ENCODE results near the gene INSL3. TPM values are rescaled to one million over a fixed set of nuclear protein-coding genes. Genes with fewer than 3 reads are reported as not detected.

INSL3 gene, protein sequence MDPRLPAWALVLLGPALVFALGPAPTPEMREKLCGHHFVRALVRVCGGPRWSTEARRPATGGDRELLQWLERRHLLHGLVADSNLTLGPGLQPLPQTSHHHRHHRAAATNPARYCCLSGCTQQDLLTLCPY
- not detected for total RNA-seq

DNA sequence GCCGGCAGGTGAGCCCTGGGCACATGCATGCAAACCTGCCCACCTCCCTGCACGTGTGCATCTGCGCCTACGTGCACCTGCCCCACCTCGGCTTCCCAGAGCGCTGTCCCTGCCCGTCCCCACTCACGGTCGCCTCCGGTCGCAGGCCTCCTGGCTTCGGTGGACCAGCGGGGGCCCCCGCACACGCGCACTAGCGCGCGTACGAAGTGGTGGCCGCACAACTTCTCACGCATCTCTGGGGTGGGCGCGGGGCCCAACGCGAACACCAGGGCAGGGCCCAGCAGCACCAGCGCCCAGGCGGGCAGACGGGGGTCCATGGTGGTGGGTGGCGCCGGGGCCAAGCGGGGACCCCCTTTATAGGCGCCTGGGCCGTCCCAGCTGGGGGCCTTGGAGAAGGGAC, at the start of gene INSL3:
Gene INSL3, minus strand, starts transcription at position 330 of the 400 bp plus-strand sequence. Its CDS starts 13 bp downstream, at position 317.
- intact Hi-C loops (cut with DNase I): no loop called here
- DNase-seq (ENCODE audit: extremely low spot score): no peak
- 75% methylated on average over 29 of the region's 34 CpGs for WGBS

DNA sequence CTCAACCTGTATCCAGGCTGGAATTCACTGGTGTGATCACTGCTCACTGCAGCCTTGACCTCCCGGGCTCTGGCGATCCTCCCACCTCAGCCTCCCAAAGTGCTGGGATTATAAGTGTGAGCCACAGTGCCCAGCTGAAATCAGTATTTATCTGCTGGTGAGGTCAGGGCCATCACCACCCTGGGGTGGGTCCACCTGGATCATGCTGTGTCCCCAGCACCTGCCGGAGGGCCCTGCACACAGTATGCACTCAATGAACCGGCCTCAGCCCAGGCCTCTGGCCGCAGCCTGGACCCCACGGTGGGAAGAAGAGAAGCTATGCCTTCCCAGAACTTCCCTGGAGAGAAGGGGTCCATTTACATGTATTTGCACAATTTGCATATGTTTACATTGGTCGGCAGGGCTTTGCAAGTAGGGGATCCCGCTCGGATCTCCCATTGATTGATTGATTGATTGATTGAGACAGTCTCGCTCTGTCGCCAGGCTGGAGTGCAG, 47.8 kb upstream of the INSL3 start:
- H3K4me1 ChIP-seq: peaks cover 16 to 26% (median 23%) of the 10 kb centered on the region in 4 donors
- H3K4me3 ChIP-seq: no peak overlapping the region
- DNase-seq (ENCODE audit: extremely low spot score): no peak
- peaks cover 8 to 48% (median 38%) of the 10 kb centered on the region in 4 donors for H3K27me3 ChIP-seq
- intact Hi-C loops (cut with DNase I): no loop called here
- WGBS: 58% methylated on average over 7 of the region's 11 CpGs
- no peak overlapping the region for H3K27ac ChIP-seq (replicated peaks in 1 of 4)
- peaks cover 7 to 22% (median 20%) of the 10 kb centered on the region in 4 donors for H3K36me3 ChIP-seq
- TF ChIP-seq EP300 (IDR thresholded peaks at IDR 0.05): no peak
- no peak for TF ChIP-seq POLR2AphosphoS5 (IDR thresholded peaks at IDR 0.05)
- TF ChIP-seq, protein P1, sequence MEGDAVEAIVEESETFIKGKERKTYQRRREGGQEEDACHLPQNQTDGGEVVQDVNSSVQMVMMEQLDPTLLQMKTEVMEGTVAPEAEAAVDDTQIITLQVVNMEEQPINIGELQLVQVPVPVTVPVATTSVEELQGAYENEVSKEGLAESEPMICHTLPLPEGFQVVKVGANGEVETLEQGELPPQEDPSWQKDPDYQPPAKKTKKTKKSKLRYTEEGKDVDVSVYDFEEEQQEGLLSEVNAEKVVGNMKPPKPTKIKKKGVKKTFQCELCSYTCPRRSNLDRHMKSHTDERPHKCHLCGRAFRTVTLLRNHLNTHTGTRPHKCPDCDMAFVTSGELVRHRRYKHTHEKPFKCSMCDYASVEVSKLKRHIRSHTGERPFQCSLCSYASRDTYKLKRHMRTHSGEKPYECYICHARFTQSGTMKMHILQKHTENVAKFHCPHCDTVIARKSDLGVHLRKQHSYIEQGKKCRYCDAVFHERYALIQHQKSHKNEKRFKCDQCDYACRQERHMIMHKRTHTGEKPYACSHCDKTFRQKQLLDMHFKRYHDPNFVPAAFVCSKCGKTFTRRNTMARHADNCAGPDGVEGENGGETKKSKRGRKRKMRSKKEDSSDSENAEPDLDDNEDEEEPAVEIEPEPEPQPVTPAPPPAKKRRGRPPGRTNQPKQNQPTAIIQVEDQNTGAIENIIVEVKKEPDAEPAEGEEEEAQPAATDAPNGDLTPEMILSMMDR (IDR thresholded peaks at IDR 0.05): no peak
- TF ChIP-seq POLR2A (IDR thresholded peaks at IDR 0.05; ENCODE audit: low read depth): no peak
- H3K9me3 ChIP-seq: no peaks in the 10 kb centered on the region

More for the DNA sequence above, at the start of gene INSL3:
- Histone ChIP-seq H3K36me3 (no peaks in the 10 kb centered on the region), H3K4me3 (no peak within 1 kb of the TSS), H3K9me3 (no peaks in the 10 kb centered on the region), H3K27ac (replicated peaks in 1 of 4) (no peak within 1 kb of the TSS), H3K27me3 (peaks cover 0 to 52% (median 0%) of the 10 kb centered on the region in 4 donors), H3K4me1 (no peaks in the 10 kb centered on the region)
- TF ChIP-seq POLR2AphosphoS5 (IDR thresholded peaks at IDR 0.05) (no peak), POLR2A (IDR thresholded peaks at IDR 0.05; ENCODE audit: low read depth) (no peak)

- Histone ChIP-seq H3K36me3 (peaks cover 12 to 27% (median 25%) of the 10 kb centered on the region in 4 donors), H3K4me3 (no peak overlapping the region), H3K4me1 (peaks cover 12 to 23% (median 19%) of the 10 kb centered on the region in 4 donors), H3K9me3 (no peaks in the 10 kb centered on the region), H3K27me3 (peaks cover 8 to 44% (median 34%) of the 10 kb centered on the region in 4 donors), H3K27ac (replicated peaks in 1 of 4) (no peak overlapping the region)
- intact Hi-C loops (cut with DNase I): no loop called here
- DNase-seq (ENCODE audit: extremely low spot score): no peak
- TF ChIP-seq, protein P1 (IDR thresholded peaks at IDR 0.05): no peak
- TF ChIP-seq EP300 (IDR thresholded peaks at IDR 0.05): no peak
- no peak for TF ChIP-seq POLR2A (IDR thresholded peaks at IDR 0.05; ENCODE audit: low read depth)
- TF ChIP-seq POLR2AphosphoS5 (IDR thresholded peaks at IDR 0.05): no peak
- 50% methylated on average over 6 of the region's 6 CpGs for WGBS
These were observed 47.4 kb upstream of the INSL3 start for GRCh38 chr19:17868669-17869068.

- peaks cover 28 to 43% (median 42%) of the 10 kb centered on the region in 4 donors for H3K36me3 ChIP-seq
- peaks cover 3 to 21% (median 8%) of the 10 kb centered on the region in 4 donors for H3K4me1 ChIP-seq
- H3K4me3 ChIP-seq: no peak overlapping the region
- 75% methylated on average over 10 of the region's 11 CpGs for WGBS
- no peak overlapping the region for H3K27ac ChIP-seq (replicated peaks in 1 of 4)
- DNase-seq (ENCODE audit: extremely low spot score): no peak
- TF ChIP-seq EP300 (IDR thresholded peaks at IDR 0.05) (no peak), POLR2AphosphoS5 (IDR thresholded peaks at IDR 0.05) (no peak), POLR2A (IDR thresholded peaks at IDR 0.05; ENCODE audit: low read depth) (no peak)
- TF ChIP-seq, protein P1 (IDR thresholded peaks at IDR 0.05): no peak
- intact Hi-C loops (cut with DNase I): no loop called here
- H3K27me3 ChIP-seq: peaks cover 3 to 27% (median 18%) of the 10 kb centered on the region in 4 donors
- no peaks in the 10 kb centered on the region for H3K9me3 ChIP-seq
These were observed 45.7 kb upstream of the INSL3 start for GRCh38 chr19:17866964-17867486.

- 84% methylated on average over 8 of the region's 8 CpGs for WGBS
These were observed 45.1 kb upstream of the INSL3 start for GRCh38 chr19:17866312-17866963.

More at GRCh38 chr19:17866312-17866963, 45.1 kb upstream of the INSL3 start:
- intact Hi-C loops (cut with DNase I): no loop called here
- peaks cover 0 to 21% (median 12%) of the 10 kb centered on the region in 4 donors for H3K27me3 ChIP-seq
- TF ChIP-seq, protein P1 (IDR thresholded peaks at IDR 0.05): no peak
- TF ChIP-seq POLR2AphosphoS5 (IDR thresholded peaks at IDR 0.05) (no peak), POLR2A (IDR thresholded peaks at IDR 0.05; ENCODE audit: low read depth) (no peak), EP300 (IDR thresholded peaks at IDR 0.05) (no peak)
- no peak overlapping the region for H3K4me3 ChIP-seq
- H3K4me1 ChIP-seq: peaks cover 5 to 21% (median 9%) of the 10 kb centered on the region in 4 donors
- peaks cover 34 to 49% (median 48%) of the 10 kb centered on the region in 4 donors for H3K36me3 ChIP-seq
- H3K27ac ChIP-seq (replicated peaks in 1 of 4): no peak overlapping the region
- no peak for DNase-seq (ENCODE audit: extremely low spot score)
- no peaks in the 10 kb centered on the region for H3K9me3 ChIP-seq
